Measurements from ENCODE around the gene CKAP5. TPM values are rescaled to one million over a fixed set of nuclear protein-coding genes. Genes with fewer than 3 reads are reported as not detected.
A peak's percentile ranks its signal among the peaks of the same experiment; 100 is the strongest.

The CKAP5 gene
- polyA plus RNA-seq, 1 of the 3 experiments (the other 2 are of a cell fraction), result 51.7 TPM

DNA sequence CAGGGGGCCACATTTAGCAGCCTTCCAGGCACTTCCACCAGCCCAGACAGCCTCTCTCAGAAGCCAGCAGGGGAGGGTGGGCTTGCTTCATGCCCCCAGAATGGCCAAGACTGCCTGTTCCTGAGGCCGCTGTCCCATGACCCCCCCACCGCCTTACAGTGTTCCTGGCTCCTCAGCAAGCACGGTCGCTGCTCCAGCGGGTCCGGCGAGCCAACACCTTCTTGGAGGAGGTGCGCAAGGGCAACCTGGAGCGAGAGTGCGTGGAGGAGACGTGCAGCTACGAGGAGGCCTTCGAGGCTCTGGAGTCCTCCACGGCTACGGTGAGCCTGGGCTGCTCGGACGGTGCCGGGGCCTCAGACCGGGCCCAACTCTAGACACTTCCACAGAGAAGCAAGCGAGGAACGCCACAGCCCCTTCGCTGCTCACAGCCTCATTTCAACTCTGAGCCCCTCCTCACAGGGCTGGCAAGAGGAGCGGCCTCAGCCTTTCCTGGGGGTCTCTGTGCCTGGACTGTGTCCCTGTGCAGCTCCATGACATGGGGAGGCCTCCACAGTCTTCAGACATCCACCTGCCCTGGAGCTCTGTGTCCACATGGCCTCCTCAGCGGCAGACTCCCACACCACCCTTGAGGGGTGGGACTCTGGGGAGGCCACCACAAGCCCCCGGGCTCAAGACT, 126.4 kb downstream of the CKAP5 start (continued):
- TF ChIP-seq FOXJ3 (CRISPR knock-in tag; IDR thresholded peaks at IDR 0.05), result no peak

DNA sequence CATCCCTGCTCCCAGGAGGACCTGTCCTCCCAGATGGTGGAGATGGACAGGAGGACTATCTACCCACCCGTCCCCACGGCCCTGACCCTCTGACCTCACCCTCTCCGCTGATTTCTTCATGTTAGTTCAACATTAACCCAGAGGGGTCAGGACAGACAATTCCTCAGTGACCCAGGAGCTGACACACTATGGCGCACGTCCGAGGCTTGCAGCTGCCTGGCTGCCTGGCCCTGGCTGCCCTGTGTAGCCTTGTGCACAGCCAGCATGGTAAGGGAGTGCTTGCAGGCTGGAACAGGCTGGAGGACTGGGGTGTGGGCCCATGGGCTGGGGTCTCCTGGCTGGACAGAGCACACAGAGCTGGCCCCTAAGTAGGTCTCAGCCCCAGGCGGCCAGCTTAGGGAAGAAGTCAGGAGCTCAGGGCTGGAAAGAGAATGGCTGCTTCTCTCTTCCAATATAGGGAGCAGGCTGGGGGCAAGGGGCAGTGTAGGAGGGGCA, 127.0 kb downstream of the CKAP5 start, which contains the start of gene F2:
TSS of gene F2 (plus strand) at position 166 of the 495 bp plus-strand sequence. CDS start at position 189, 23 bp downstream.
- H3K4me1 ChIP-seq (ENCODE audit: control insufficient read depth in 1 of 2, insufficient read depth in 2 of 2, low read depth in 1 of 2, low read length in 1 of 2), result peaks cover 0 to 6% of the 10 kb centered on the region in 2 experiments; a peak in 2 of 4 replicates
- no peaks in the 10 kb centered on the region for H3K9me3 ChIP-seq
- no peak within 1 kb of the TSS for H3K4me2 ChIP-seq
- no peaks in the 10 kb centered on the region for H4K20me1 ChIP-seq (ENCODE audit: insufficient read depth)
- no peak for TF ChIP-seq RCOR1 (IDR thresholded peaks at IDR 0.05; ENCODE audit: low read length)
- no peak for TF ChIP-seq GATA2 (CRISPR knock-in tag; IDR thresholded peaks at IDR 0.05)
- no peak for TF ChIP-seq SMC3 (IDR thresholded peaks at IDR 0.05; ENCODE audit: low read depth, low read length)
- no peak for TF ChIP-seq TAF1 (IDR thresholded peaks at IDR 0.05; ENCODE audit: borderline replicate concordance, low read depth, low read length)
- TF ChIP-seq NFIC (IDR thresholded peaks at IDR 0.05; ENCODE audit: borderline replicate concordance), result no peak
- TF ChIP-seq, protein P1, sequence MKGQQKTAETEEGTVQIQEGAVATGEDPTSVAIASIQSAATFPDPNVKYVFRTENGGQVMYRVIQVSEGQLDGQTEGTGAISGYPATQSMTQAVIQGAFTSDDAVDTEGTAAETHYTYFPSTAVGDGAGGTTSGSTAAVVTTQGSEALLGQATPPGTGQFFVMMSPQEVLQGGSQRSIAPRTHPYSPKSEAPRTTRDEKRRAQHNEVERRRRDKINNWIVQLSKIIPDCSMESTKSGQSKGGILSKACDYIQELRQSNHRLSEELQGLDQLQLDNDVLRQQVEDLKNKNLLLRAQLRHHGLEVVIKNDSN (IDR thresholded peaks at IDR 0.05; ENCODE audit: borderline replicate concordance, low read depth), result no peak
- no peak for TF ChIP-seq JUND (IDR thresholded peaks at IDR 0.05)
- TF ChIP-seq ELF1 (IDR thresholded peaks at IDR 0.05), result no peak
- H2AFZ ChIP-seq (ENCODE audit: low read depth), result peak within 1 kb of the TSS; percentile 65; the same call in 1 of the 2 replicates
- POLR2A ChIA-PET, result interaction anchor here (0.5 kb wide), 1 partner anchor 29 kb away, joined by 3 read pairs; no protein-coding TSS in a partner anchor
- H3K27me3 ChIP-seq (ENCODE audit: insufficient read depth), result no peaks in the 10 kb centered on the region
- H3K9ac ChIP-seq, result no peak within 1 kb of the TSS
- H3K4me3 ChIP-seq (ENCODE audit: low read depth in 2 of 2, low read length in 1 of 2), result no peak within 1 kb of the TSS
- no peaks in the 10 kb centered on the region for H3K36me3 ChIP-seq (replicated peaks in 1 of 2; ENCODE audit: control insufficient read depth in 1 of 2, insufficient read depth in 2 of 2, low read length in 1 of 2)
- H3K79me2 ChIP-seq (ENCODE audit: insufficient read depth), result no peaks in the 10 kb centered on the region
- DNase-seq, result no peak
- no peak within 1 kb of the TSS for H3K27ac ChIP-seq (ENCODE audit: low read depth in 2 of 2, low read length in 1 of 2)
- no peaks in the 10 kb centered on the region for H3K9me2 ChIP-seq
- CTCF ChIA-PET, result interaction anchor here (0.8 kb wide), 1 partner anchor 636 kb away, joined by 3 read pairs; no protein-coding TSS in a partner anchor
- peaks cover 9% of the 10 kb centered on the region for H3F3A ChIP-seq (replicated peaks; ENCODE audit: insufficient read depth)
- WGBS (ENCODE audit: low lambda C conversion rate), result 82% methylated on average over 2 of the region's 7 CpGs

DNA sequence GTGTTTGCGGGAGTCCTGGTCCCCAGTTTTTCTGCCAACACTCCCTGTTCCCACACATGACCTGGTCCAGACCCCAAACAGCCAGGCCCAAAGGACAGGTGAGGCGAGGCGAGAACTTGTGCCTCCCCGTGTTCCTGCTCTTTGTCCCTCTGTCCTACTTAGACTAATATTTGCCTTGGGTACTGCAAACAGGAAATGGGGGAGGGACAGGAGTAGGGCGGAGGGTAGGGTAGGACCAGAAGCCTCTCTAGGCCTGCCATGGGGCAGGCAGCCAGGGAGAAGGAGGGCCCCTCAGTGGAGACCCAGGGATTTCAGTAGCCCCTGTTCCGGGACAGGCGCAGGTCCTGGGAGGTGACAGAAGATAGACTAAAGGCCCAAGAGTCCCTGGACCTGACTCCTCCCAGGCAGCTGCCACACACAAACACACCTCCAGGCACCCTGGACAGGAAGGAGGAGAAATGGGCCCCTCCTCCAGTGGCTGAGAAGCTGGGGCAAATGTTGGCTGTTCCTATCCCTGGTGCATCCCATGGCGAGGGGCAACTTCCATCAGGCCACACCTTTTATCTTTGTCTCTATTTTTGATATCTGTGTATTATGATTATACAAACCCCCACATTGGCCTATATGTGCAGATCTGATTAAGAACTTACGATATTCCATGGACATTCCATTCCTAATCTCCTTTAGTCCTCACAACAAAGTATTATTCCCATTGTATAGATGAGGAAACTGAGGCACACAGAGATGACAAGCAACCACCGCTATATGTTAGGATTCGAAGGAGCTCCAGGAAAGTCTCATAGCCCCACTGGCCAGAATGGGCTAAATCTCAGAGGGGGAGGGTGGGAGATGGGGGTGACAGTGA, 127.7 kb downstream of the CKAP5 start:
- H3K27ac ChIP-seq (ENCODE audit: low read depth in 2 of 2, low read length in 1 of 2), result no peak overlapping the region
- H3K4me1 ChIP-seq (ENCODE audit: control insufficient read depth in 1 of 2, insufficient read depth in 2 of 2, low read depth in 1 of 2, low read length in 1 of 2), result peaks cover 0 to 9% of the 10 kb centered on the region in 2 experiments; a peak in 2 of 4 replicates
- no peaks in the 10 kb centered on the region for H3K36me3 ChIP-seq (replicated peaks in 1 of 2; ENCODE audit: control insufficient read depth in 1 of 2, insufficient read depth in 2 of 2, low read length in 1 of 2)
- no peaks in the 10 kb centered on the region for H3K27me3 ChIP-seq (ENCODE audit: insufficient read depth)
- DNase-seq, result no peak
- no peak overlapping the region for H3K4me2 ChIP-seq
- ChIA-PET CTCF (no interaction called here), POLR2A (interaction anchor here (0.5 kb wide), 1 partner anchor 28 kb away, joined by 3 read pairs; no protein-coding TSS in a partner anchor)
- no peaks in the 10 kb centered on the region for H3K9me2 ChIP-seq
- H2AFZ ChIP-seq (ENCODE audit: low read depth), result peak overlapping the region; percentile 65; the same call in 1 of the 2 replicates
- no peaks in the 10 kb centered on the region for H4K20me1 ChIP-seq (ENCODE audit: insufficient read depth)
- H3K4me3 ChIP-seq (ENCODE audit: low read depth in 2 of 2, low read length in 1 of 2), result no peak overlapping the region
- H3K9ac ChIP-seq, result no peak overlapping the region
- H3K79me2 ChIP-seq (ENCODE audit: insufficient read depth), result no peaks in the 10 kb centered on the region
- H3F3A ChIP-seq (replicated peaks; ENCODE audit: insufficient read depth), result peaks cover 15% of the 10 kb centered on the region
- no peaks in the 10 kb centered on the region for H3K9me3 ChIP-seq
- 82% methylated on average over 11 of the region's 11 CpGs for WGBS (ENCODE audit: low lambda C conversion rate)
- TF ChIP-seq, protein P2, sequence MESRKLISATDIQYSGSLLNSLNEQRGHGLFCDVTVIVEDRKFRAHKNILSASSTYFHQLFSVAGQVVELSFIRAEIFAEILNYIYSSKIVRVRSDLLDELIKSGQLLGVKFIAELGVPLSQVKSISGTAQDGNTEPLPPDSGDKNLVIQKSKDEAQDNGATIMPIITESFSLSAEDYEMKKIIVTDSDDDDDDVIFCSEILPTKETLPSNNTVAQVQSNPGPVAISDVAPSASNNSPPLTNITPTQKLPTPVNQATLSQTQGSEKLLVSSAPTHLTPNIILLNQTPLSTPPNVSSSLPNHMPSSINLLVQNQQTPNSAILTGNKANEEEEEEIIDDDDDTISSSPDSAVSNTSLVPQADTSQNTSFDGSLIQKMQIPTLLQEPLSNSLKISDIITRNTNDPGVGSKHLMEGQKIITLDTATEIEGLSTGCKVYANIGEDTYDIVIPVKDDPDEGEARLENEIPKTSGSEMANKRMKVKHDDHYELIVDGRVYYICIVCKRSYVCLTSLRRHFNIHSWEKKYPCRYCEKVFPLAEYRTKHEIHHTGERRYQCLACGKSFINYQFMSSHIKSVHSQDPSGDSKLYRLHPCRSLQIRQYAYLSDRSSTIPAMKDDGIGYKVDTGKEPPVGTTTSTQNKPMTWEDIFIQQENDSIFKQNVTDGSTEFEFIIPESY (IDR thresholded peaks at IDR 0.05; ENCODE audit: borderline replicate concordance, low read depth), result no peak
- TF ChIP-seq TEAD4 (IDR thresholded peaks at IDR 0.05; ENCODE audit: borderline replicate concordance, insufficient read depth) (no peak), ELF1 (IDR thresholded peaks at IDR 0.05) (no peak), MXI1 (IDR thresholded peaks at IDR 0.05; ENCODE audit: low read depth, low read length) (no peak), RFX5 (IDR thresholded peaks at IDR 0.05; ENCODE audit: low read length) (no peak), FOSL2 (IDR thresholded peaks at IDR 0.05; ENCODE audit: borderline replicate concordance, low read depth) (no peak), TAF1 (IDR thresholded peaks at IDR 0.05; ENCODE audit: borderline replicate concordance, low read depth, low read length) (no peak), RXRA (IDR thresholded peaks at IDR 0.05; ENCODE audit: borderline replicate concordance, low read depth) (no peak)
- TF ChIP-seq, protein P3, sequence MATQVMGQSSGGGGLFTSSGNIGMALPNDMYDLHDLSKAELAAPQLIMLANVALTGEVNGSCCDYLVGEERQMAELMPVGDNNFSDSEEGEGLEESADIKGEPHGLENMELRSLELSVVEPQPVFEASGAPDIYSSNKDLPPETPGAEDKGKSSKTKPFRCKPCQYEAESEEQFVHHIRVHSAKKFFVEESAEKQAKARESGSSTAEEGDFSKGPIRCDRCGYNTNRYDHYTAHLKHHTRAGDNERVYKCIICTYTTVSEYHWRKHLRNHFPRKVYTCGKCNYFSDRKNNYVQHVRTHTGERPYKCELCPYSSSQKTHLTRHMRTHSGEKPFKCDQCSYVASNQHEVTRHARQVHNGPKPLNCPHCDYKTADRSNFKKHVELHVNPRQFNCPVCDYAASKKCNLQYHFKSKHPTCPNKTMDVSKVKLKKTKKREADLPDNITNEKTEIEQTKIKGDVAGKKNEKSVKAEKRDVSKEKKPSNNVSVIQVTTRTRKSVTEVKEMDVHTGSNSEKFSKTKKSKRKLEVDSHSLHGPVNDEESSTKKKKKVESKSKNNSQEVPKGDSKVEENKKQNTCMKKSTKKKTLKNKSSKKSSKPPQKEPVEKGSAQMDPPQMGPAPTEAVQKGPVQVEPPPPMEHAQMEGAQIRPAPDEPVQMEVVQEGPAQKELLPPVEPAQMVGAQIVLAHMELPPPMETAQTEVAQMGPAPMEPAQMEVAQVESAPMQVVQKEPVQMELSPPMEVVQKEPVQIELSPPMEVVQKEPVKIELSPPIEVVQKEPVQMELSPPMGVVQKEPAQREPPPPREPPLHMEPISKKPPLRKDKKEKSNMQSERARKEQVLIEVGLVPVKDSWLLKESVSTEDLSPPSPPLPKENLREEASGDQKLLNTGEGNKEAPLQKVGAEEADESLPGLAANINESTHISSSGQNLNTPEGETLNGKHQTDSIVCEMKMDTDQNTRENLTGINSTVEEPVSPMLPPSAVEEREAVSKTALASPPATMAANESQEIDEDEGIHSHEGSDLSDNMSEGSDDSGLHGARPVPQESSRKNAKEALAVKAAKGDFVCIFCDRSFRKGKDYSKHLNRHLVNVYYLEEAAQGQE (IDR thresholded peaks at IDR 0.05; ENCODE audit: low read depth, low read length), result no peak

Measured in SK-N-SH (cell line).